DMS 273 (cell line): ENCODE data around the gene SPATA32.
"Not testable (repeated sequence)": the region's sequence is repeated elsewhere in the genome, so short reads cannot be mapped to it uniquely, and the experiment has no call there.

Source experiments
- DNase-seq: peaks from one replicate; lab custom pipeline; 2025; ENCODE audit not compliant: unreplicated experiment; lab: John Stamatoyannopoulos, UW

The SPATA32 gene

DNA sequence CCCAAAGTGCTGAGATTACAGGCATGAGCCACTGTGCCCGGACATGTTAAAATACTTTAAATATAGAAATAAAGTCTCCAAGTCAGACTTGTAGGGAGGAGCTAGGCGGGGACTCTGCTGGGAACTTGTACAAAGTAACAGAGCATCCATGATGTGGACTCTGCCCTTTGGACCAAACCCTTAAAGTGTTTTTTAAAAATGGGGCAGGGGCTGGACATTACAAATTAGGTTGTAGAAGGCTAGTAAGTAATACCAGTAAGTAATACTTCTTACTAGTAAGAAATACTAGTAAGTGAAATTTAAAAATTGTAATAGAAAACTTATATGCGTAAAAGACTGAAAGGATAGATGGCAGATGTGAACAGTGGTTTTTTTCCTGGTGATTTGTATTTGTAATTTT is 9.7 kb upstream of the SPATA32 start:
- no peak for DNase-seq

DNA sequence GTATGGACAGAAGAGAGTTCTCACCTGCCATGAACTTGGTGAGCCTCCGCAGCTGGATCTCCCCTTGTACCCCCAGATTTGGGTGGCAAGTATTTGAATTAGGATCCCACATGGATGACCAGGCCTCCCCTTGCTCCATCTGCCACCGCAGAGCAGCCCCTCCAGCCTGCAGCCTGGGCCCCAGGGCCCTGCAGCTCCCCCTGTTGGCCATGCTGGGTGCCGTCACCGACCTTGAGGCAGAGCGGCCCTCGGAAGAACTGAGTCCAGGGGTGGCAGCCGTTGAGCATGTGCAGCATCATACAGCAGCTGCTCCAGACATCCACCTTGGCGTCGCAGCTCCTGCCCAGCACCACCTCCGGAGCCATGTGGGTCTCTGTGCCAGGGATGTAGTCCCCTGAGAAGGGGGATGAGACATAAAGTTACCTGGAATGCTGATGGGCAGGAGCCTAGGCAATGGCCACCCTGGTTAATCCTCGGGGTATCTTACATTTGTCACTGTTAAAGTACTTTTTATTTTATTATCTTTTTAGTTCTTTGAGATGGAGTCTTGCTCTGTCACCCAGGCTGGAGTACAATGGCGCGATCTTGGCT is 9.0 kb upstream of the SPATA32 start:
- peak; percentile 62 for DNase-seq

DNA sequence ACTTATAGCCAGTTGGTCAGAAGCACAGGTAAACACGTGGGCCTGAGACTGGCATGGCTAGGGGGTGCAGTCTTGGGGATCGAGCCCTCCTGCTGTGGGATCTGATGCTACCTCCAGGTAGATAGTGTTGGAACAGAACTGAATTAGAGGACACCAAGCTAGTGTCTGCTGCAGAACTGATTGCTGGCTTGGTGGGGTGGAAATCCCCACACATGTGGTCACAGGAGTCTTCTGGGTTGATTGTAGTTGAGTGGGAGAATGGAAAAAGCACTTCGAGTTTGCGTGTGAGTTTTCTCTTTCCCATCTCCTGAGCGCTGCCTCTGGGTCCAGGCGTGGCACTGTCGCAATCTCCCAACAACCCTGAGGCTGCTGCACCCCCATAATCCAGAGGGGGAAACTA is 8.0 kb upstream of the SPATA32 start:
- DNase-seq: no peak

DNA sequence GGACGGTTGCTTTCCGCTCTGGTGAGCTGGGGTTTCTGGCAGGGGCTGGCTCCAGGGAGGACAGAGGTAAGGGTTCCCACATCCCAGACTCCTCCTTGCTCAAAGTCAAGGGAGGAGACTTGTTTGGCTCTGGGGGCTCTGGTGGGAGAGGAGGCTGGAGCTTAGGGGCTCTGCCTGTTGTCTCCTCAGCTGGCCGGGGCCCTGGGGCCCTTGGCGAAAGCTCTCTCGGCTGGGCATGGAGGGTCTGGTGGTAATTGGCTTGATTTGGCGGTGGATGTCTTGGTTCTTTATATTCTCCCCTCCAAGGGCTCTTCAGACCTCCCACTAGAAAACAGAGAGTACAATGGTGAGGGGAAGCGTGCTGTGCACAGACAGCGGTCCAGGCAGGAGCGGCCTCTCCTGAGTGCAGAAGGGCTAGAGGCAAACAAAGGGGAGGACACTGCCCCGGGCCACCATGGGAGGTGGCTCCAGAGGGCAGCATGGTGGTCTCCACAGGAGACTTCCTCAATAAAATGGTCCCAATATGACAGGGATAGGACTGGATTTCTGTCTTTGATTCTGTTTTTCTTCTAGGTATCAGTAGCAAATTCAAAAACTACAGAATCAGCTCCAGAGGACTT is 5.7 kb upstream of the SPATA32 start:
- no peak for DNase-seq

DNA sequence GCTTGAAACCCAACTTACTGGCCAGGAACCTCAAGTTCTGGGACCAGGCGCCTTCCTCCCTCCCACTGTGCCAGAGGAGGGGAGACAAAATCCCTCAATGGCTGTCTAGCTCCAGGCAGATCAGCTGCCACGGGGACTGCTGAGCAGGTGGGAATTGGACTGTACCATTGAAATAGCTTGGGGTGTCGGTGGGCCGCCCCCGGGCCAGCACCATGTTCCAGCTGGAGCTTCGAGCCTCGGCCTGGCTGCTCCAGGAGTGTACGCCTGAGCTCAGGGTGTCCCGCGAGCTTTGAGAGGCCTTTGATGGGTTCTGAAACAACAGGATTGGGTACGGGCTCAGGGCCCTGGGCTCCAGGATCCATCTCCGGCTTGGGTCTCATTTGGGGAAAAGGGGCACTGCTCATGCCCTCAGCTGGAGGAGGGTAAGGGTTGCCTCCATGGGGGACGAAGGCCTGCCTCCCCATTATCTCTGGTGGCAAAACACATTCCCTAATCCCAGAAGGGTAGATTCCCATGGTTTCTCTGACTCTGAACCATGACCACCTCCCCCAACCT is 4.6 kb upstream of the SPATA32 start:
- no peak for DNase-seq

DNA sequence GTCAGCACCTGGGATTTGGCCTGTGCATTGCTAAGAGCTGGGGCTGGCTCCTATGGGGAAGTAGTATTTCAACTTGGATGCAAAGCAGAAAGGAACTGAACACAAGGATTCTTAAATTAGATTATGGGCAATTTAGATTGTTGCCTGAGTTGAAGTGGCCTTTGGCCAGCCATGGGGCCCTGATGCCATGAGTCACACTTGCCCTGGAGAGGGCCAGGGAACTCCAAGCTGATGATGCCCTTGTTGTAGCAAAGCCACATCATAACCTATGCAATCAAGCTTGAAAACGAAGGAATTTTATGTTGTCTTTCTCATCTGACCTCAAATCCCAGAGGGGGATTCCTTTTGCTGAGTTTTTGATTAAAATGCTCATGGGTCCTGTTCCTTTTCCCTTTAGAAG is 3.9 kb upstream of the SPATA32 start:
- DNase-seq: no peak

DNA sequence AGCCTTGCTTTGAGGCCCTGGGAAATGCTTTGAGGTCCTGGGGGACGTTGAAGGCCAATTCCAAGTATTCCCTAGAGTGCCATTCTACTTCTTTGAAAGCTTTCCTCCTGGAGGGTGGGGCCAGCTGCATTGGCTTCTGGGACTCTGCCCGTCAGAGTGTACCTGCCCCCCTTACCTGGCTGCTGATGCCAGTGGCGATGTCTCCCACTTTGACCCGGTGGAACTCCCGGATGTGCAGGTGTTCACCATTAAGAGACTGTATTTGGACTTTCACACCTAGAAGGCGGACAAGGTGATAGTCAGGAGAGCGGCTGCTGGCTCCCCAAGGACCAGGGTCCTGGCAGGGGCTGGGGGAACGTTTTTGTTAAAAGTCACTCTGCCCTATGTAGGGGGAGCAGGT is 3.1 kb upstream of the SPATA32 start:
- no peak for DNase-seq

DNA sequence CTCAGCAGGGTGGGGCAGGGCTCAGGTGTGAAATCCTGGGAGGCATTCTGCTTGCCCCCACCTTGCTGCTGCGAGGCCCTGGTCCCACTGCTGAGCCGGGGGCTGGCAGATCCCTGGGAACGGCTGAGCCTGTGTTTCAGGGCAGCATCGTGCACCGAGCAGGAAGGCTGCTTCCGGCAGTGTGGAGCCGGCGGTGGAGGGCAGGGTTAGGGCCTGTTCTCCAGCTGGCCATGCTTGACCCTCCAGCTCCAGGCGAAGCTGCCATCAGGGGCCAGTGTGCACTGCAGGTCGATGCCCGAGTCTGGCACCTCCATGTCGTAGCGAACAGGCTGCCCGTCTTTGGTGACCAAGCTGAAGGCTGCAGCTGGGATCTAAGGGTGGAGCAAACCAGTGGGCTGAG is 2.5 kb upstream of the SPATA32 start:
- DNase-seq: no peak

DNA sequence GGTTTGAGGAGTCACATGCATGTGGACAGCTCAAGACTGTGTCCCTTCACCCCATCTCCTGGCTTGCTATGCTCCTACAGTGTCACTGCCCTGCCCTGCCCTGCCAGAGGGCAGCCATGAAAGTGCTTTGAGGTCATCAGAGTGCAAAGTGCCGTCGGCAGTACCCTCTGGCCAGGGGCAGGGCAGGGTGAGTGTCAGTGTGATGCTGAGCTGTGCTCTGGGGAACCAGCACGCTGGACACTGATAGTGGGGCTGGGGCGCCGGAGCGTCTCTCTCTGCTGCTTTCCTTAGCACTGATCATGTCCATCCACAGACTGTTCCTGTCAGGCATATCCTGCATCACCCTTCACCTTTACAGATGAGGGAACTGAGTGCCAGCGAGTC is 1.6 kb upstream of the SPATA32 start:
- no peak for DNase-seq

DNA sequence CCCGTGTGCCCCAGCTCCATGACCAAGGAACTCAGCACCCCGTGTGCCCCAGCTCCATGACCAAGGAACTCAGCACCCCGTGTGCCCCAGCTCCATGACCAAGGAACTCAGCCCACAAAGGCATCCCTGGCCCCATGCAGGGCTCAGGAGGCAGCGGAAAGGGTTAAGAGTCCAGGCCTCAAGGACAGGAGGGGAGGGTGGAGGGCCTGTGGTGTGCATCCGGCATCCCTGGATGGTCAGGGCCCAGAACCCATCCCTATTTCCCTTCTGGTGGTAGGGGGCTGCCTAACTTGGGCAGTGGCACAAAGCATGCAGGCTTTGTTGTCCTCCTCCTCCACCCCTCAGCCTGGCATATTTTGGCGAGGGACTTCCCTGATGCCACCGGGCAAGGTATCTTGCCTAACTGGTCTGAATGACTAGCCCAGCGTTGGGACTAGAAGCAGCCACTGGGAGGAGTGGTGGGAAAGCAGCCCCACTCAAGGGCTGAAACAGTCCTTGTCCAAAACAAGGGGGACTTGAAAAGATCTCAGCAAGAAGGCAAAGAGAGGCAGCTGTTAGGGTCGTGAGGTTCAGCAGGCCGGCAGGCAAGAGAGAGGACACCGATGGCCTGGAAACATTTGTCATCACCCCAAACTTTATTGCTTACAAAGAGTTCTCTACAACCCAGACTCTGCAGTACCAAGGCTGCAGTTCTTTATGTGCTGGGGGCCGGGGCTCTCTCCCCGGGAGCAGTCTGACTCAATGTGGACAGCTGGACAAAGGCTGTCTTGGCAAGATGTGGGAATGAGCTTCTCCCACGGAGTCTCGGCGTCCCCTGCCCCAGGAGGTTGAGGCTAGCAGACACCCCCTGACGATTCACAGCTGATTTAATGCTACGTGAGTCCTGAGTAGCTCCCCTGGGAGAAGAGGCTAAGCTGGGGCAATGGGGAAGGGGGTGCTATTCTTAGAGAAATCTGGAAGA is 902 bp upstream of the SPATA32 start:
- no peak for DNase-seq

DNA sequence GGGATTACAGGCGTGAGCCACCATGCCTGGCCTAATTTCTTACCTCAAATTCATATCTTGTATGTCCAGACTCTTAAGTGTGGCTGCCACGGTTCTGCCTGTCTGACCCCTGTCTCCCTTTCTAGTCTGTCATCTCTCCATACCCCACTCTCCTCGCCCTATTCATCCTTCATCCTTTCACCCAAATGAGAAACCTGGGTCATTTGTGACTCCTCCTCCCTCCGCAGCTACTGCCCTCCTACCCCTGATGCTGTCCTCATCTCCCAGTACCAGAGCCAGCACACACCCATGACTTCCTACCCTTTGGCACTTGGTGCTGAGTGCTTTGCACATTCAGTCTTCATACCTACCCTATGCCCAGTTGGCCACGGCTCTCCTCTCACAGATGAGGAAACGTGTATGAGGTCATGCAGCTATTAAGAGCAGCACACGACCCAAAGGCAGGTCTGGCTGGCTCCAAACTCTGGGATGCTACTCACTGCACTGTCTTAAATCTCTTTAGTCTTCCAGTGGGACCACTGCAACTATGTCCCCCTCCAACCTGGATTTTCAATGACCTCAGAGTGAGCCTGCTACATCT is 1.6 kb downstream of the SPATA32 start:
- no peak for DNase-seq

DNA sequence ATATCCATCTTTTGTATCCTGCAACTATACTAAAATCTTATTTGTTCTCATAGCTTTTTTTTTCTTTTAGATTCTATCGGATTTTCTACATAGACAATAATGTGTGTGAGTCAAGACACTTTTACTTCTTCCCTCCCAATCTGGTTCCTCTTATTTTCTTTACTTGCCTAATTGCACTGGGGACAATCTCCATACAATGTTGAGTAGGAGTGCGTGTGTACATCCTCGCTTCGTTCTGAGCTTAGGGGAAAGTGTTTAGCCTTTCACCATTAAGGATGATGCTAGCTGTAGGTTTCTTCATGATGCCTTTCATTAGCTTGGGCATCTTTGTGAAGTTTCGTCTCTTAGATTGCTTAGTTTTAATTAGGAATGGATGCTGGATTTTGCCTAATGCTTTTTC is 2.9 kb downstream of the SPATA32 start:
- DNase-seq: no peak

DNA sequence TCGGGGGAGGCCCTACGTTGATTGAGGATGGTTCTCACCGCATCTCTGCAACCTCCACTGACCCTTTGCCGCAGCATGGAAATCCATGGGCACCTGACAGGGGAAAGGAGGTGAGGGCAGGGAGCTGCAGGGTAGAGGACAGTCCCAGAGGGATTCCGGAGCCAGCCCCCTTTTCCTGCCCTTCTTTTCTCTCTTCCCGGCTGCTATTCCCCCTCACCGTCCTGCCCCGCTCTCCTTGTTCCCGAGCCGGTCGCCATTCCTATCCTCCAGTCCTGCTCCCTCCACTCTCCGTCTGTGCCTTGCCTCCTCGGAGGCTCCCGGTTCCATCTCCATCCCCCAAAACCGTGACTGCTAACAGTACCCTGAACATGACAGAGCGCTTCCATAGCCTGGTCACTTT is 4.8 kb downstream of the SPATA32 start:
- DNase-seq: no peak

DNA sequence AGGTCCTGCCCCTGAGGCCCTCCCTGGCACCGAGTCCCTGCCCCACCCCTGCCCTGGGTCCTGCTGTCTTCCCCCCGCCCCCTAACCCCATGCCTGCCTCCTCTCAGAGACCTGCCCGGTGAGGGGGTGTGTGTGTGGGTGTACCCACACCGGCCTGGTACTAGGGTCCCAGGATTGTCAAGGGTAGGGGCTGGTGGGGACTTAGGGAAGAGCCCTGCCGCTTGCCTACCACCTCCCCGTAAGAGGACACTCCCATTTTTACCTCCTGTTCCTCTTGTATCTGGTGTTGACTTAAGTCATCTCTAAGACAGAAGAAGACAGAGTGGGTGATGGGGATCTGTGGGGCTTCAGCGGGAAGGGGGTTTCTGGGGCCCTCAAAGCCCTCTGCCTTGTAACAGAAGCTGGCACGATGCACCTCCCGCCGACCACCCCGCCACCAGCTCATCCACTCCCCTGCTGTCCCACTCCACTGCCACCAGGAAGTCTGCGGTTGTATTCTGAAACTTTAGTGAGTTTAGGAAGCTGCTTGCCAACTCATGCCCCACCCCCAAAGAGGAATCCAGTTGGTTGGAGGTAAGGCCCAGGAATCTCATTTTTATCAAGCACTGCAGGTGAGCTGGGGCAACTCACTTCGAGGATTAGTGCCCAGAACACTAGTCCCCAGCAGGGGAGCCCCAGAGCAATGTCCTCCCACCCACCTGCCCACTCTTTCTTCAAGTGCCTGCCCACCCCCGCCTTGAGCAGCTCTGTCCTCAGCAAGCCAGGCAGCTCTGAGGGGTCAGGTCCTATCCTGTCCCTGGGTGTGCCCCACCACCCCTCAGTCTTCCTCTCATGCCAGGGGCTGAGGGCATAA is 5.6 kb downstream of the SPATA32 start:
- DNase-seq: no peak

DNA sequence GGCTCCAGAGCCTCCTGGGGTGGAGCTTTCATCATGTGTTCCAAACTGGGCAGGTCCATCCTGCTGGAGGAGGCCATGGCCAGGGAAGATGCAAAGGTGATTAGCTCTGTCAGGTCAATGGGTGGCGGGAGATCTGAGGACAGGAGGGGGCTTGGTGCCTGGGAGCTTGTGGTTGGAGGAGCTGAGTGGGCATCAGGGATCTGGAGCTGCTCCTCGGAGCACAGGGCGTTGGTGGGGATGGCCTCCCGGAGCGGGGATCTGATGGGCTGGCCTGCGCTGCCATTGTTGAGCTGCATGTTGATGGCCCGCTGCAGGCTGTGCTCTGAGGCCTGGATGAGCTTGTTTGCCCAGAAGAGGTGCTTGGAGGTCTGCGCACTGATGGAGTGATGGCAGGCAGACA is 6.5 kb downstream of the SPATA32 start:
- DNase-seq: no peak

DNA sequence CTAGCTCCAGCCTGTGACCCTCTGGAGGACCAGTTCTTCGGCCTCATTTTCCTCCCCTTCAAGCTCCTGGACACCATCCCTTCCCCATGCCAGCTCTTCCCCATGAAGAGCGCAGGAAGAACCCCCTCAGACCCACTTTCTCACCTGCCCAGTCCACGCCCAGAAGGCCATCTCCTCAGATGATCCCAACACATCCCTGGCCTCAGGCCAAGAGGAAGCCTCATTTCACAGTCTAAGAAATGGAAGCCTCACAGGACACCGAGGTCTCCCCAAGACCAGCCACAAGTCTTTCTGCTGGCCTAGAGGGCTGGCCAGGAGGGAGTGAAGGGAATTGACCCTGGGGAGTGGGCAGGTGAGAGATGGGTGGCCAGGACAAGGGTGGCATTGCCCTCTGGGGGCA is 8.0 kb downstream of the SPATA32 start:
- DNase-seq: no peak

DNA sequence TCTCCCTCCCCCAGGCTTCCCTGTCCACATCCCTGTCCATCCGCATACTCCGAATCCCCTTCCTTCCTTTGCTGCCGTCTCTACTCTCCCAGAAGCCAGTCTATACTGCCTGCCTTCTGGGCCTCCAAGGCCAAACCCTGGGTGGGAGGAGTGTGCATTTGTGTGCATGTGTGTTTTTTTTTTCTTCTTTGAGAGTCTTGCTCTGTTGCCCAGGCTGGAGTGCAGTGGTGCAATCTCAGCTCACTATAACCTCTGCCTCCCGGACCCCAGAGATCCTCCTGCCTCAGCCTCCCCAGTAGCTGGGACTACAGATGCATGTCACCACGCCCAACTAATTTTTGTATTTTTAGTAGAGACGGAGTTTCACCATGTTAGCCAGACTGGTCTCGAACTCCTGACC is 8.7 kb downstream of the SPATA32 start:
- DNase-seq: not testable (repeated sequence)

DNA sequence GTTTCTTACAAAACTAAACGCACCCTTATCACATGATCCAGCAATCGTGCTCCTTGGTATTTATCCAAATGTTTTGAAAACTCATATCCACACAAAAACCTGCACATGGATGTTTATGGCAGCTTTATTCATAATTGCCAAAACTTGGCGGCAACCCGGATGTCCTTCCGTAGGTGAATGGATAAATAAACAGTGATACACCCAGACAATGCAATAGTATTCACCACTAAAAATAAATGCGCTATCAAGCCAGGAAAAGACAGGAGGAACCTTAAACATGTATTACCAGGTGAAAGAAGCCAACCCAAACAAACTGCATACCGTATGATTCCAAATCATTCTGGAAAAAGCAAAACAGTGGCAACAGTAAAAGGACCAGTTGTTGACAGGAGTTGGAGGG is 10.0 kb downstream of the SPATA32 start:
- DNase-seq: no peak

DNA sequence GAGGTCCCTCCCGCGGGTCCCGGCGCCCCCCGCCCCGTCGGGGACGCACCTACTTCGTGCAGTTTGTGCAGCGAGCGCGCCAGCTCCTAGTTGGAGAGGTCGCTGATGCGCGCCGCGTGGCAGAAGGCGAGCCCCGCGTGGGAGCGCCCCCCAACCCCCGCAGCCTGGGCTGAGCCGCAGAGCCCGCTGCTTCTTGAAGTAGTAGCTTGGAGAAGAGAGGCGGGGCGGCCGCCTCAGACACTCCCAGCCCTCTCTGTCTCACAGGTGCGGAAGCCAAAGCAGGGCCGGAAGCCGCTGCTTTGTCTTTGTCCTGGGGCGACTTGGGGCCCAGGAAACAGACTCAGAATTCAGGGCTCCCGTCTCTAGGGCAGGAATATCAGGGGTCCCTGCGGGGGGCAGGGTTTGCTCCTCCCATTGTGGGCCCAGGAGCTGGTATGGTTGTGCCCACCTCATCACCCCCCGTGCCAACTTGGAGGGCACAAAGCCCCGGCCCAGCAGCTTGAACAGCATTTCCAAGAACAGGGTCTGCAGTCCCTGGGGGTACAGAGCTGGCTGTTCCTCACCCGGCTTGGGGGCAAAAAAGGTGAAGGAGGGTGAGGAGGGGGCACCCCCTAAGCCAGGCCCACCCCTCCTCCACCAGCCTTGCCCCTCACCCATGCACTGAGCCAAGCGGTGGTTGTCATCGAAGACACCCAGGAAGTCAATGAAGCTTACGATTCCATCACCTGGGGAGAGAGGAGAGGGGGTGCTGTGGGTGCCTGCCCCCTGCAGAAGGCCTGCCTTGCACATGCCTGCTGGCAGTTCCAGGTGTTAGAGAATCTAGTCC is 13.5 kb downstream of the SPATA32 start:
- DNase-seq: peak; percentile 71
